Anterior cingulate cortex (tissue), 58 donors: ENCODE results near the gene GLIPR1L2.
"Not testable (repeated sequence)": the region's sequence is repeated elsewhere in the genome, so short reads cannot be mapped to it uniquely, and the experiment has no call there.

ENCODE experiments used
- DNase-seq, 58 donors: peaks; one replicate each; lab custom pipeline; 2025; lab: John Stamatoyannopoulos, UW

The GLIPR1L2 gene

GRCh38 chr12:75390899-75391538 lies at the start of gene GLIPR1L2:
GLIPR1L2 (plus strand) TSS chr12:75391089; CDS start chr12:75391117, 28 bp downstream.
- peak; percentile 68 to 98 (median 94) for DNase-seq

- no peak for DNase-seq
Observed at GRCh38 chr12:75341873-75342272, 49.0 kb upstream of the GLIPR1L2 start.

- no peak for DNase-seq
Observed at GRCh38 chr12:75345531-75345930, 45.4 kb upstream of the GLIPR1L2 start.

GRCh38 chr12:75346215-75346614 lies 44.7 kb upstream of the GLIPR1L2 start:
- not testable (repeated sequence) for DNase-seq

GRCh38 chr12:75349946-75350345 lies 40.9 kb upstream of the GLIPR1L2 start:
- DNase-seq = no peak

- DNase-seq = no peak
Observed at GRCh38 chr12:75350413-75350812, 40.5 kb upstream of the GLIPR1L2 start.

- no peak for DNase-seq
Observed at GRCh38 chr12:75354011-75354410, 36.9 kb upstream of the GLIPR1L2 start.

- DNase-seq = no peak
Observed at GRCh38 chr12:75360920-75361319, 30.0 kb upstream of the GLIPR1L2 start.

- DNase-seq = no peak
Observed at GRCh38 chr12:75361408-75361807, 29.5 kb upstream of the GLIPR1L2 start.

- no peak for DNase-seq
Observed at GRCh38 chr12:75364919-75365318, 26.0 kb upstream of the GLIPR1L2 start.

GRCh38 chr12:75366629-75367028 lies 24.3 kb upstream of the GLIPR1L2 start:
- DNase-seq = no peak

GRCh38 chr12:75374971-75375370 lies 15.9 kb upstream of the GLIPR1L2 start:
- DNase-seq = no peak

- DNase-seq = peak in 3 of 58 donors; percentile 13 to 60 (median 26)
Observed at GRCh38 chr12:75378354-75378753, 12.5 kb upstream of the GLIPR1L2 start.

- no peak for DNase-seq
Observed at GRCh38 chr12:75389061-75389460, 1.8 kb upstream of the GLIPR1L2 start.

GRCh38 chr12:75389706-75390105 lies 1.2 kb upstream of the GLIPR1L2 start:
- DNase-seq = no peak

- DNase-seq = no peak
Observed at GRCh38 chr12:75390156-75390898, 562 bp upstream of the GLIPR1L2 start.

- no peak for DNase-seq
Observed at GRCh38 chr12:75404231-75404630, 13.3 kb downstream of the GLIPR1L2 start.

GRCh38 chr12:75407683-75408082 lies 16.8 kb downstream of the GLIPR1L2 start:
- no peak for DNase-seq

- DNase-seq = no peak
Observed at GRCh38 chr12:75409830-75410229, 18.9 kb downstream of the GLIPR1L2 start.

- no peak for DNase-seq
Observed at GRCh38 chr12:75414671-75415070, 23.8 kb downstream of the GLIPR1L2 start.

GRCh38 chr12:75419841-75420240 lies 29.0 kb downstream of the GLIPR1L2 start:
- no peak for DNase-seq

GRCh38 chr12:75427491-75427890 lies 36.6 kb downstream of the GLIPR1L2 start:
- no peak for DNase-seq
